Esophagus squamous epithelium (tissue), 5 donors: ENCODE results near the gene RELCH. TPM values are rescaled to one million over a fixed set of nuclear protein-coding genes. Genes with fewer than 3 reads are reported as not detected.

Experiments
- DNase-seq: peaks from one replicate; lab custom pipeline; 2025; lab: John Stamatoyannopoulos, UW
- H3K27ac ChIP-seq, 4 donors: fragments of 200-600 bp; sonication (generic); one replicate each; pipeline ENCODE4 v1.5.1; 2016 to 2019; ENCODE audit warnings: mild to moderate bottlenecking in 1 of 4
- H3K27me3 ChIP-seq, 4 donors: fragments of 200-600 bp; sonication (generic); 1 replicate in 3 of 4; 2 replicates in 1 of 4; pipeline versions ENCODE4 v1.5.1 to v1.6.0; 2017 to 2021; ENCODE audit warnings: antibody characterized with exemption in 1 of 4
- H3K36me3 ChIP-seq, 3 donors: fragments of 200-600 bp; sonication (generic); one replicate each; pipeline ENCODE4 v1.5.1; 2016 to 2019
- H3K4me1 ChIP-seq, 3 donors: fragments of 200-600 bp; sonication (generic); one replicate each; pipeline ENCODE4 v1.5.1; 2017 to 2019
- H3K4me3 ChIP-seq, 4 donors: fragments of 200-600 bp; sonication (generic); 1 replicate in 3 of 4; 2 replicates in 1 of 4; pipeline ENCODE4 v1.5.1; 2016 to 2019; ENCODE audit warnings: mild to moderate bottlenecking in 2 of 4, moderate library complexity in 1 of 4
- H3K9me3 ChIP-seq, 3 donors: fragments of 200-600 bp; sonication (generic); one replicate each; pipeline ENCODE4 v1.5.1; 2016 to 2019
- CTCF ChIP-seq, 6 experiments: fragments of 450-650 bp in 4 of 6; fragments of 200-600 bp in 2 of 6; sonication (generic) in 2 of 6; IDR thresholded peaks; one replicate each; pipeline ENCODE4 v1.5.1; 2016 to 2019; ENCODE audit warnings: antibody characterized with exemption in 6 of 6, mild to moderate bottlenecking in 4 of 6, moderate library complexity in 4 of 6
- POLR2A ChIP-seq, 4 donors: fragments of 450-650 bp; IDR thresholded peaks; one replicate each; pipeline ENCODE4 v1.6.1; 2017; ENCODE audit warnings: antibody characterized with exemption in 4 of 4, mild to moderate bottlenecking in 4 of 4, moderate library complexity in 3 of 4
- WGBS, 2 donors: methylation state at CpG; one replicate each; pipeline ENCODE4 v1.1.5; 2018; 5-methylcytosine and 5-hydroxymethylcytosine counted together
- intact Hi-C: fragments of 100-400 bp; cut with DNase I; formaldehyde crosslinking; loops from one replicate; pipeline ENCODE4 v1.15.0; 2022
- total RNA-seq, 4 donors: library from RNA; depleted of rRNA; stranded (reverse); fragments of >200 nt; gene quantifications; one replicate each; pipeline ENCODE4 v1.1.0, GENCODE V29; 2016
- donor health status: DM: yes; HTN: yes; CAD: no.

The RELCH gene
- total RNA-seq, 4 donors from 2014 or later = 32.8 to 98.0 (median 69.0) TPM

GRCh38 chr18:62245699-62246098 lies 58.6 kb downstream of the RELCH start:
- Histone ChIP-seq H3K27me3 (no peaks in the 10 kb centered on the region), H3K9me3 (no peaks in the 10 kb centered on the region), H3K27ac (no peak overlapping the region), H3K36me3 (peaks cover 0 to 72% (median 4%) of the 10 kb centered on the region in 3 donors), H3K4me1 (no peaks in the 10 kb centered on the region), H3K4me3 (no peak overlapping the region)
- intact Hi-C loops = no loop called here
- 0 to 33% methylated on average over 1 of the region's 1 CpG for WGBS, 2 donors
- DNase-seq = no peak
- no peak for TF ChIP-seq POLR2A (IDR thresholded peaks at IDR 0.05)

- WGBS, 2 donors = 15 to 32% methylated on average over 1 of the region's 1 CpG
- Histone ChIP-seq H3K4me1 (no peaks in the 10 kb centered on the region), H3K27ac (no peak overlapping the region), H3K36me3 (peaks cover 0 to 73% (median 4%) of the 10 kb centered on the region in 3 donors), H3K27me3 (no peaks in the 10 kb centered on the region), H3K4me3 (no peak overlapping the region), H3K9me3 (no peaks in the 10 kb centered on the region)
- intact Hi-C loops = no loop called here
- TF ChIP-seq POLR2A (IDR thresholded peaks at IDR 0.05) (no peak), CTCF (IDR thresholded peaks at IDR 0.05) (no peak)
- no peak for DNase-seq
Observed at GRCh38 chr18:62248313-62248712, 61.3 kb downstream of the RELCH start.

- no peaks in the 10 kb centered on the region for H3K9me3 ChIP-seq
- H3K27me3 ChIP-seq = no peaks in the 10 kb centered on the region
- H3K4me1 ChIP-seq = no peaks in the 10 kb centered on the region
- H3K36me3 ChIP-seq = peaks cover 0 to 74% (median 2%) of the 10 kb centered on the region in 3 donors
- intact Hi-C loops = loop anchor here (5.0 kb wide), 1 partner anchor 67 kb away; no protein-coding TSS in a partner anchor
- DNase-seq = peak; percentile 1
- peak; percentile 65 to 83 (median 70) for TF ChIP-seq CTCF (IDR thresholded peaks at IDR 0.05)
- no peak for TF ChIP-seq POLR2A (IDR thresholded peaks at IDR 0.05)
- no peak overlapping the region for H3K4me3 ChIP-seq
- 67 to 68% methylated on average over 3 of the region's 3 CpGs for WGBS, 2 donors
- H3K27ac ChIP-seq = no peak overlapping the region
Observed at GRCh38 chr18:62249478-62250097, 62.5 kb downstream of the RELCH start.

- no peak for TF ChIP-seq CTCF (IDR thresholded peaks at IDR 0.05)
- no peak for TF ChIP-seq POLR2A (IDR thresholded peaks at IDR 0.05)
- no peak for DNase-seq
- no peaks in the 10 kb centered on the region for H3K9me3 ChIP-seq
- intact Hi-C loops = loop anchor here (5.0 kb wide), 1 partner anchor 68 kb away; no protein-coding TSS in a partner anchor
- H3K27me3 ChIP-seq = no peaks in the 10 kb centered on the region
- H3K36me3 ChIP-seq = peaks cover 0 to 74% (median 2%) of the 10 kb centered on the region in 3 donors
- H3K4me1 ChIP-seq = no peaks in the 10 kb centered on the region
- 75 to 79% methylated on average over 2 of the region's 2 CpGs for WGBS, 2 donors
- no peak overlapping the region for H3K27ac ChIP-seq
- H3K4me3 ChIP-seq = no peak overlapping the region
Observed at GRCh38 chr18:62250475-62250874, 63.4 kb downstream of the RELCH start.

GRCh38 chr18:62258093-62258492 lies 71.0 kb downstream of the RELCH start:
- no peaks in the 10 kb centered on the region for H3K4me1 ChIP-seq
- H3K4me3 ChIP-seq = no peak overlapping the region
- peaks cover 6 to 97% (median 16%) of the 10 kb centered on the region in 3 donors for H3K36me3 ChIP-seq
- no peak for DNase-seq
- H3K9me3 ChIP-seq = no peaks in the 10 kb centered on the region
- no peak for TF ChIP-seq CTCF (IDR thresholded peaks at IDR 0.05)
- H3K27ac ChIP-seq = no peak overlapping the region
- H3K27me3 ChIP-seq = no peaks in the 10 kb centered on the region
- intact Hi-C loops = no loop called here
